GDM1 (cell line): Measurements from ENCODE around the gene CSMD2.

Source experiments
- DNase-seq: peaks from one replicate; lab custom pipeline; 2025; lab: John Stamatoyannopoulos, UW

The CSMD2 gene

DNA sequence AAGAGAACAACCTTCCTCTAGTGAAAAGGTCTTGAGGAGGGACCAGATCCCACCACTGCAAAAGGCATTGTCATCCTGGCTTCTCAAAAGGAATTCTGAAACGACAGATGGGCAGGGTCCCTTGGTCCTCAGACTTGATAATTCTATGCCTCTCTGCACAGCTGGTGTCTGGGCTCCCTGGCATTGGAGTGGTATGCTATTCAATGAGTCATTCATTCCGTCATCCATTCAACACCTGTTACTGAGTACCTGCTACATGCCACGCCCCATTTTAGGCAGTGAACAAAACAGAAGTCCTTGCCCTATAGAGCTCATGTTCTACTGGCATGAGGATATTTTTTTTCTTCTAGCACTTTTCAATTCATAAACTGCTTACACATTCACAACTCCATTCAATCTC is 347.0 kb downstream of the CSMD2 start:
- no peak for DNase-seq

DNA sequence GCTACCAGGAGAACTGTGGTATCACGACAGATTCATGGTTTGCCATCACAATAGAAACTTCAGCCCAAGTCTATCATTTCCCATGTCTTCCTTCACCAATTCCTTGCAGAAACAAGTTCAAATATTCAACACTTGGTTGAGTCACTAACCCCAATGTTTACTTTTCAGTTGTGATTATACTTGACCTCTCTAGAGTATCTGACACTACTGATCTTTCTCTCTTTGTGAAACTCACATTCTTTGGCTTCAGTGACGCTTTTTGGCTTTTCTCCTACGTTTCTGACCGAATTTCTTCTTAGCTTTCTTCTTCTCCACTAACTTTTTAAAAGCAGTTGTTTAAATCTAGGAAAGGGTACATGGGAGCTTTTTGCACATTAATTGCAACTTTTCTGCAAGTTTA is 350.0 kb downstream of the CSMD2 start:
- no peak for DNase-seq

DNA sequence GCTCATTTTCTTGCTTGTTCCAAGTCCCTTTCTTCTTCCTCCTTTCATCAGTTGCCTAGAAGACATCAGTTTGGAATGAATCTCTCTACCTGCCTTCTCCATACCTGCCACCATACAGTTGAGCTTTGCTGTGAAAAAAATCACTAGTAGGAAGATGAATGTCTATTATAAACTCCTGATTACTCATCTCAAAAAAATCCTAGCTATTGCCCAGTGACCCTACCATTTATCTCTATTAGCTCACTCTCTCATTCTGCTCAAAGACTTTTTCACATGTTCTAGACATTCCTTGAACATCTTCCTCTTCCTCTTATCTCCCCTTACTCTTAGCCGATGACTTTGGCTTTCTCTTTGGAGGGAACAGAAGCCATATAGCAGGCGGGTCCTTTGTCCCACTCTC is 350.9 kb downstream of the CSMD2 start:
- DNase-seq = no peak

DNA sequence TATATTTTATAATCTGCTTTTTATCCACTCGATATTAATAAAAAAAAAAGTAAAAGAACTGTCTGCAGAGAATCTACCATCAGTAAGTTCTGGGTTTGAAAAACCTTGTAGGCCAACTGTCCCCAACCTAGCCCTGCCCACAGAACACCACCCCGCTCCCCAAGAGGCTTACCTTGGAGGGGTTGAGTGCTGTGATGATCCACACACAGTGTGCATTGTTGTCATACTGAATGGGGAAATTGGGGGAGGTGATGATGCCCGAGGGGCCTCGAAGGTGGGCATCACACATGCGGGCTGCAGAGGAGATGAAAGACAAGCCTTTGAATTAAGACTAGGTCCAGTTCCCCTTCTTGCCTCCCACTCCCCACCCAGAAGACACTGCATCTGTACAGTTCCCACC is 354.5 kb downstream of the CSMD2 start:
- DNase-seq = no peak

DNA sequence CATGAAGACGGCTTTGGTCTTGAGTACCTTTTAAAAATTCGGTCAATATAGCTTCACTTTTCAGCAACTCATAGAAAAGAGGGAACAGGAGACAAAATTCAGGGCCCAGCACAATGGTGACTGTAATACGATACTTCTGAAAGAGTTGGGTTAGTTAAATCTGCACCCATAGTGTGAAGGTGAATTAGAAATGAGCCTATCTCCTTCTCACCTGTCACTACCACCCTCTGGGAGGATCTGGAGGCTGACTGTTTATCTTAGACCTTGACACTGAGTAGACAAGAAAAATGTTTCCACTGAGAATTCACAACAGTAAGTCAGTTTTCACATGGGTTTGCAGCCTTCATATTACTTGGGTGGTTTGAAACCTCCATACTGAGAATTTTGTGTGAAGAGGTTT is 359.0 kb downstream of the CSMD2 start:
- no peak for DNase-seq

DNA sequence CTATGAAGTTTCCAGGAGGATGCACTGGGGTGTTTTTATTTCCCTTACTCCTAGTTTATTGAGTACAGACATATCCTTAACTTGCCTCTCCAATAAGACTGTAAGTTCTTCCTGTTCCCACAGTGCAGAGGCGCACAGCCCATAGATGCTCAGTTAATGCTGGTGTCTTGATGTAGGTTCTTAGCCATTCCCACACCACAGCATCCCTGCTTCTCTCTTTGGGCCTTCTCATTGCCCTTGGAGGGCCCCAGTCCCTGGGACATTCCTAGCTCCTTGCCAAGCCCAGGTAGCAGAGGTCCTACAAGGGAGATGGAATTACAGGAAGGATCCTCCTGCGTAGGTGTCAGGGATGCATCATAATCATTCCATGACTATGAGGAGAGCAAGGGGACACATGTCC is 362.8 kb downstream of the CSMD2 start:
- no peak for DNase-seq

DNA sequence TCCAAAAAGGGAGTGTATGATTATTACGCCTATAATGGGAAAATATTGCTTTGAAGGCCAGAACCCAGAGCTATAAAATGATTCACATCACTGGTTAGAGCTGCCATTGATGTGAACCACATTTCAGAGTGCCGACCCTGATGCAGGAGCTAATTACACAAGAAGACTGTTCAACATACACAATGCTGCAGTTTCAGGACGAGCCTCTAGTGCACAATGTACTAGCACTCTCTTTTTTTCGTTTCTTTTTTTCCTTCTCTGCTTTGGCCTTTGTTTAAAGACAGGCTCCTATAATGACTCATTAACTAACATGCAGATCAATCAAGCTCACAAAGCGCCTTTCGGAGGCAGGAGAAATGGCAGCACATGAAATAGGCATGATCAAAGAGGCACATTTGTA is 367.2 kb downstream of the CSMD2 start:
- no peak for DNase-seq

DNA sequence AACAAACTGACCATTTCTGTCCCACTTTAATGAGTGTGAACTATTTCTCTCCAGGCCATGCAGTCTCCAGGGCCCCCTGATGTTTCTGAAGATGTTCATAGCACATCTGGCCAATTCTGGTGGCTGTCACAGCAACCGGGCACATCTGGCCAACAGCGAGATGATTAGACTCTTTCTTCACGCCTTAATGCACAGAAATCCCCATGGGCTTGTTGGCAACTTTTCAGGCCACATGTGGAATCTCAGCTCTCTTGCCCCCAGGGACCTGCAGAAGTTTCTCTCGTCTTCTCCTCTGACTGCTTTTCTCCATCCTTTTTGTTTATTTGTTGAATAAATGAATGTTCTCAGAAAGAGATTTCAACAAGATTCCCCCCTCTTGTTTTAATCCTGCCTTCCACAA is 372.4 kb downstream of the CSMD2 start:
- DNase-seq = no peak

DNA sequence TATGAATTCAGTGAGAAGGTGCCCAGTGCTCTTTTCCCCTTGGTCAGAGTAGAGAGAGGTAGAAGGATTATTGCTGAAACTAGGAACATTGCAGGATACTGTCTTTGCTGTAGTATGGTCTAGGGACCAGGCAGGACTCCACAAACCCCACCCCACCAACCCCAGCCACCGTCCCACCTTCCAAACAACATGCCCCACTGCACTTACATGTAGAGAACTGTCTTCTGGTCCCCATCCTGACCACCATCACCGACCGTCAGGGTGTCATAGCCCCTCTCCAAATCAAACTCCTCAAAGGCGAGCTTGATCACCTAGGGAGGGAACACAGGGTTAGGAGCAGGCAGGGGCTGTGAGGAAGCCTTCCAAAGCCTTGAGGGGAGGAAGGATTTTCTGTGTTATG is 372.8 kb downstream of the CSMD2 start:
- no peak for DNase-seq

DNA sequence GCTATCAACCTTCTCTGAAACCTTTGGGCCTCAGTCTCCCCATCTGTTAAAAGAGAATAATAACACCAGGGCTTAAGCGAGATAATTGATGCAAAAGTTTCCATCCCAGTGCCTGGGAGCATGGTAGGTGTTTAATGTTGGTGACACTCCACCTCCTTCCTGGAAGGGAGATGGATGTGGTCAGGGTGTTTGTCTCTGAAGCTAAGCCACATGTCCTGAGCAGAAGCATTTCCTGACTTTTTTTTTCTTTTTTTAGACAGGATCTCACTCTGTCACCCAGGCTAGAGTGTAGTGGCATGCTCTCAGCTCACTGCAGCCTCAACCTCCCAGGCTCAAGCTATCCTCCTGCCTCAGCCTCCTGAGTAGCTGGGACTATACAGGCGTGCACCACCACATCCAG is 373.8 kb downstream of the CSMD2 start:
- no peak for DNase-seq

DNA sequence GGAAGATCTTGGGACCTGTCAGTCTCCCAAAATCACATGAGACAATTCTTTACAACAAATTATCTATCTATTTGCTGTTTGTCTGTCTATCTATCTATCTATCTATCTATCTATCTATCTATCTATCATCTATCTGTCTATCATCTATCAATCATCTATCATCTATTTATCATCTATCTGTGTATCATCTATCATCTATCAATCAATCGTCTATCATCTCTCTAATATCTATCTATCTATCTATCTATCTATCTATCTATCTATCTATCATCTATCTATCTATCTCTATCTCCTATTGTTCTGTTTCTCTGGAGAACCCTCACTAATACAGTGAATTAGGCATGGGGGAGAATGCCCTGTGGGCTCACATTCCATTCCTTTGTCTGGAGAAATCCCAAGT is 374.5 kb downstream of the CSMD2 start:
- DNase-seq = no peak

DNA sequence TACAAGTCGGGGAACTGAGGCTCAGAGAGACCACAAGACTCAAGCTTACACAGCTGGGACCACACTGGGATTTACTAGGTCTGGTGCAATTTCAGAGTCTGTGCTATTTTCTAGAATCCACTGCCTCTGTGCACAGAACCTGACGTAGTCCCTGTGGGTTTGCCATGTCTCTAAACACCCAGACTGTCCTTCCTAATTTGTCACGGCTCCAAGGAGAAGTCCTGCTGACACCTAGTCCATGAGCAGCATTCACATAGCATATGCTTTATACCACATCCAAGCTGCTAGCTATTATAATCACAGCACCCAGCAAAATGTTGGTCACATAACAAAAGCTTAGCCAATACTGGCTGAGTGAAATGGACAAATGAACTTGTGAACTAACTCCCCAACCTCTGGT is 380.2 kb downstream of the CSMD2 start:
- DNase-seq = no peak

DNA sequence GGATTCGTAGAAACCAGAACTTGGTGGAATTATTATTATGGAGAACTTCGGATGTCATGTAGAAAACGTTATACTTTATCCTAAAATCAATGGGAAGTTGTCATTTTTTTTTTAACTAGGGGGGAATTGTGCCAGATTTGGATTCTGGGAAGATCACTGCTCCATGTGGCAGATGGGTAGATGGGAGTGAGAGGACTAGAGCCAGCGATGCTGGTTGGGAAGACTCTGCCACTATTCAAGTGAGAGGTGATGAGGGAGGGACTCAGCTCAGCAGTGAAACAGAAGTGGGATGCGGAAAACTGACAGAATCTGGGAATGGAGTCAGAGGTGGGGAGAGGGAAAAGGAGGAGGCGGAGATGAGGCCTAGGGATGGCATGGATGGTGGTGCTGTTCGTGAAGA is 382.3 kb downstream of the CSMD2 start:
- no peak for DNase-seq

DNA sequence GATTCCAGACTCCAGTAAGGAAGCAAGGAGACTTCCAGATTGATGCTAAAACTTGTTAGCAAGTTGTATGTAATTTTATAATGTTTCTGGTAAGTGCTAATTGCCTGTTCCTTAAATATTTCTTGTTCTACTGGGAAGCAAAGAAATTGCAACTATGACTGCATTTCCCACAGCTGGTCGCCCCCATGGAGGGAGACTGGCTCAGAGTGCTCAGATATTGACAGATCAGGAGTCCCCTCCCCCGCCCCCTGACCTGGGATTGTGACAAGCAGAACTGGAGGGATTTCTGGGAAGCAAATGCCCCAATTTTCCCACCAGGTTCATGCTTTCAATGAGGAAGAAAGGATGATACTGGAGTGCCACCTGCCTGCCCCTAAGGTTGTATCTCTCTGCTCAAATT is 383.4 kb downstream of the CSMD2 start:
- DNase-seq = no peak

DNA sequence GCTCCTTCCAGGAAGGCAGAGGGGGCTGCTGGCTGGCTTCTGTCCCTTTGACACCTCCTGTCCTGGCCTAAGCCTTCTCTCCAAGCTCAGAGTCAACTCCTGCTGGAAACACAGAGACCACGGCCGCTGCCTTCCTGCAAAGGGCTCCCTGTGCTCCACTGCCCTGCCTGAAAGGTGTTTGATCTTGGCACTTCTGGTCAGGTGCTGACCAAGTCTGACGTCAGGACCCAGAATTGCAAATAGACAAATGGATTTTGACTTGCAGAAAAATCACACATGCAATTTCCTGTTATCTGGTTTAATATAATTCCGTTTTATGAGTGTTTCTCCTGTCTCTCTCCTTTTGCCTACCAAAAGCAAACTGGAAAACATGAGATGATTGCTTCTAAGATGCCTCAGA is 387.7 kb downstream of the CSMD2 start:
- no peak for DNase-seq

DNA sequence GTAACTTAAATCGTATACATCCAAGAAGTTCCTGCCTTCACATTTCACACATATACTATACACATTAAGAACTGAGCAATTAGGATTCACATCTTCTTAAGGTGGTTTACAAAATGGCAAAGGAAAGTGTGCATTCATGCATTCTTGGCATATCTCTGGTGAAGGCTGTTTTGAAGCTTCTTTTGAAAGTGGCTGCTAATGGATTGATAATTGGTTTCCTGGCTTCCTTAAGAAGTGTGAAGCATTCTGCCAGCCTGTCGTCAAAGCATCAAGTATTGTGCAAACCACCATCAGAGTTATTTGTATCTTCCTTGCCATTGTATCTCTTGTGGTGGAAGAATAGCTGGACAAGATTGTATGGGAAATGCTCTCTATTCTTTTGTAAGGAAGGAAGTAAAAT is 396.2 kb downstream of the CSMD2 start:
- no peak for DNase-seq

DNA sequence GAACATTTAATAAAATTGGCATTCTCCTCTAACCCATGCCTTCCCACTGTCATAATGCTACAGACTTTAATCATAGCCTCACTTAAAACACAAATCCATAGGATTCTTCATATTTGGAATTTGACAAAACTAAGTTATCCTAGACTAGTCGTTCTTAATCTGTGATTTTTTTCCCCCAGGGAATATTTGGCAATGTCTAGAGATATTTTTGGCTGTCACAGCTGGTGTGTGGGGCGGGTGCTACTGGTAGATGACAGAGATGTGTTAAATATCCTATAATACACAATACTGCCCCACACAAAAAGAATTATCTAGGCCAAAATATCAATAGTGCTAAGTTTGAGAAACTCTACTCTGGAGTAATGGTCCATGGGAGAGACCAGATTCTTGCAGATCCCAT is 396.9 kb downstream of the CSMD2 start:
- no peak for DNase-seq

DNA sequence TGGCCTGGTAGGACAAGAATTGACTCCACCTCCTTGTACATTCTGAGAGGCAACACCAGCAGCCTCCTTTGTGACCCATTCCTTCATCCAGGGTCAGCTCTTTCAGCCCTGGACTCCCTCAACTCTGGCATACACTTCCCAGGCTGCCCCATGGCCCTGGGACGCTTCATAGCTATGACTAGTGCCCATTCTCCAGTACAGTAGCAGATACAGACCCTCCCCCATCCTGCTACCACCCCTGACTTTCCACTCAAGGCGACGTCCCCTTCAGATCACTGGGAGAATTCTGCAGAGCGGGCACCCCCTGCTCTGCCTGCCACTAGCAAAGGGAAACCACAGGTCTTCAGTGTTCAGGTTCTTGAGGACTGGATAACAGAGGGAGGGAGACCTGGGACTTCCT is 400.9 kb downstream of the CSMD2 start:
- no peak for DNase-seq

DNA sequence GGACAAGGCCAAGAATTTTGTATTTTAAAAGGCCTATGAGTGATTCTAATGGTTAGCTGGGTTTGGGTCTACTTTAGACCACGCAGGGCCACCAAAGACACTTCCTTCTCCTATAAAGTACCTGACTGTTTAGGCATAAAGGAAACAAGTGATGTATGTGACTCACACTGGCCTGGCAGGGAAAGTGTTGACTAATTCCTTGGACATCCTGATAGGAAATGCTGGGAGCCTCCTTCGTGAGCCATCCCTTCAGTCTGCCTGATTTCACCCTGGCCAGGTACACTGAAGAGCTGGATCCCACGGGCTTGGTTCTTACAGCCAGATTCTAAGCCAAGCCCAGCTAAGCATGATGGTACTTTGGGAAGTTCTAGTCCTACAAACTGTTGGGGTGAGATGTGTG is 401.6 kb downstream of the CSMD2 start:
- DNase-seq = no peak

DNA sequence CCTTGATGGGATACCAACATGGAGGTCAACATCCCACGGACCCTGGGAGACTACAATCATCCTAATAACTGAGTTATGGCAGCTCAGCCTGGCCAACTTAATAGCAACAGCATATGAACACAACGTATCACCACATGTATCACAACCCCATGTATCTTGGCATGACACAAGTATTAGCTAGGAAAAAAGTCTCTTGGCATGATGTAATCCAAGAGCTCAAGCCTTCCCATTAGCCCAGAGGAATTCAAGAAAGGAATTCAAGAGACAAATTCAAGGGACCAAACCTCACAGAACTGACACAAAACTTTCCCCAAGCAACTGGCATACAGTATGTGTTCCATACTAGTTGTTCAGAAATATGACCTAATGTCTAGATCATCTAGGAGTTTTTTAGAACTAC is 402.1 kb downstream of the CSMD2 start:
- no peak for DNase-seq

DNA sequence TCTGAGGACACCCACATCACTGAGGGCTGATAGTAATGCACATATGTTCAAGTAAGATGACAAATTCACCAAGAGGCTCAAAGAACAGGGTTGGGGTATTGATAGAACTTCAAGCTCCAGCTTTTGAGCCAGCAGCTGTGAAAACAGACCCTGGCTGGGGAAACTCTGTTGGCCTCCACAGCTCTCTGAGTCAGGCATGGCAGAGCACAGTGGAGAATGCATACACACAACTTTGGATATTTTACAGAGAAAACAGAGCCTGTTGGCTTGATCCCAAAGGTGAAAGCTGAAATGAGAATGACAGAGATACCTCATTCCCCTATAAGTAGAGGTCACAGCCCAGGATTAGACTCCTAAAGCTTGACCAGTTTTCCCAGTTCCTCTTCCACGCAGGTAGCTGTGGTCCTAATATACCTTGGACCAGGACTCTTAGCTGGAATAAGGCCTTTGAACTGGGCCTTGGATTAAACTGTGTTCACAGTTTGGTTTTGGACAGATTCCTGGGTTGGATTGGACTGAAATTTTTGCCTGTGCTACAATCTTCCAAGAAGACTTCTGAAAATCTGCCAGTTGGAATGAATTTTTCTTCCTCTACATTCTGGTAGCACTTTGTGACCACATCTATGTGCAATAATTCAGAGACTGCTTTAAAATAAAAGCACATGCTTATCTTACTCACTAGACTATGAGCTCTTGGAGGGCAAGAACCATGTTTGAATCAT is 402.8 kb downstream of the CSMD2 start:
- DNase-seq = no peak

DNA sequence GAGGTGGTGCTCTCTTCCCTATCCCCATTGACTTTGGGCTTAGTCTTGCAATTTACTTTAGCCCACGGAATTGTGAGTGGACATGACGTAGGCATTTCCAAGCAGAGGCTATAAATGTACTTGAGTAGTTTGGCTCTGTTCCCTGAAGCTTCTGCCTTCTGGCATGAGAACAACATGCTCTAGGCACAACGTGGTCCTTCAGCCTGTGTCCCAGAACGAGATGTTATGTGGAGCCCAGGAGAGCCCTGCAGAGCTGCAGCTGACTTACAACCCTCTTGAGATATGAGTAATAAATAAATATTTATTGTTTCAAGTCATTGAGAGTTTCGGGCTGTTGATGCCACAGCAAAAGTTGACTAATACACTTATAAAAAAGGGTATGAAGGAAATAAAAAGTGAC is 406.3 kb downstream of the CSMD2 start:
- no peak for DNase-seq

DNA sequence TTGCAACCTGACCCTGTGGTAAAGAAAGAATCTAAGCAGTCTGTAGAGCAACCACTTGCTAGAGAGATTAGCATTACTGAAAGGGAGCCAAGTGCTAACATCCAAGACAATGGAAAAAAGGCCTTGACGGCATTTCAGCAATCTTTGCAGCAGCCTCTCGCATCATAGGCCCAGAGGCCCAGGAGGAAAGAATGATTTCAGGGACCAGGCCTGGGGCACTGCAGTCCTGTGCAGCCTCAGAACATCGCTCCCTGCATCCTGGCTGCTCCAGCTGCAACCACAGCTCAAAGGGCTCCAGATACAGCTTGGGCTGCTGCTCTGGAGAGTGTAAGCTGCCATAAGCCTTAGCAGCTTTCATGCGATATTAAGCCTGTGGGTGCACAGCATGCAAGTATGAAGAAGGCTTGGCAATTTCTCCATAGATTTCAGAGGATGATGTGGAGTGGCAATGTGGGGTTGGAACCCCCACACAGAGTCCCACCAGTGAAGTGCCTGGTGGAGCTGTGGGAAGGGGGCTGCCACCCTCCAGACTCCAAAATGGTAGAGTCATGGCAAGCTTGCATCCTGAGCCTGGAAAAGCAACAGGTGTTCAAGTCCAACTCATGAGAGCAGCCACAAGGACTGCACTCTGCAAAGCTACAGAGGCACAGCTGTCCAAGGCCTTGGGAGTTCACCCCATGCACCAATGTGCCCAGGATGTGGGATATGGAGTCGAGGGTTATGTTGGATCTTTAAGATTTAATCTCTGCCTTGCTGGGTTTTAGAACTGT is 411.8 kb downstream of the CSMD2 start:
- no peak for DNase-seq

DNA sequence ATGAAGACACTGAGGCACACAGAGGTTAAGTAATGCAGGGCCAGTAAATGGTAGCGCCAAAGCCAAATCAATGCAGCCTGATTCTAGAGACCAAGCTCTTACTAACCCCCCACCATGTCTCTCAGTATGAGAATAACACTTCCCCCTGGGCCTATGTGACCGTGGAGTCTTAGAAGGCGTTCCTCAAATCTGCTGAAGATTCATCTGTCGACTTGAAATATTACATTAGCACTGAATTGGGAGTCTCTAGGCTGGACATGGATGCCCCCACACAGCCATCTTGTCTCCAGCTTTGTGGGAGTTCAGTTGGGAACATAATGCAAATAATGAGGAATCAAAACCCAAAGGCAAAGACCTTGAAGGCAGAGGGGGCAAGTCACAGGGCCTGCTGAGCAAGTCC is 419.1 kb downstream of the CSMD2 start:
- no peak for DNase-seq
